Measurements from ENCODE around the gene KRT9. TPM values are rescaled to one million over a fixed set of nuclear protein-coding genes. Genes with fewer than 3 reads are reported as not detected.

The KRT9 gene
- total RNA-seq, result not detected in 2 replicates

GRCh38 chr17:41571561-41572434, at the start of gene KRT9:
Gene KRT9 (minus strand): TSS chr17:41572059. CDS start chr17:41571992, 67 bp downstream.

GRCh38 chr17:41612376-41613160, 40.7 kb upstream of the KRT9 start, which contains the start of gene KRT16:
Gene KRT16 (minus strand): TSS chr17:41612767. CDS start chr17:41612688, 79 bp downstream.

GRCh38 chr17:41586863-41587495, 15.1 kb upstream of the KRT9 start, which contains the start of gene KRT14:
Gene KRT14 (minus strand): TSS chr17:41586895. CDS start chr17:41586834, 61 bp downstream.

GRCh38 chr17:41518789-41519449, 52.9 kb downstream of the KRT9 start, which contains the start of gene KRT15:
Gene KRT15 (minus strand): TSS chr17:41518890. CDS start chr17:41518827, 63 bp downstream.

Other genes with a start within 250 kb of the KRT9 start
- not detected in 2 replicates for gene KRT33A, start 221.2 kb downstream of the KRT9 start, total RNA-seq
- gene KRT33B, start 202.2 kb downstream of the KRT9 start, total RNA-seq, result 0.30 and 0.32 TPM in 2 replicates
- gene KRT34, start 189.8 kb downstream of the KRT9 start, total RNA-seq, result 0.89 and 6.6 TPM in 2 replicates
- not detected in 2 replicates for gene KRT31, start 174.5 kb downstream of the KRT9 start, total RNA-seq
- gene KRT37, start 147.5 kb downstream of the KRT9 start, total RNA-seq, result not detected in 2 replicates
- not detected in 2 replicates for gene KRT38, start 131.1 kb downstream of the KRT9 start, total RNA-seq
- 0.09 TPM in 1 of 2 replicates, not detected in the other for gene KRT32, start 104.7 kb downstream of the KRT9 start, total RNA-seq
- gene KRT35, start 90.9 kb downstream of the KRT9 start, total RNA-seq, result not detected in 2 replicates
- gene KRT36, start 82.1 kb downstream of the KRT9 start, total RNA-seq, result not detected in 2 replicates
- gene KRT13, start 66.4 kb downstream of the KRT9 start, total RNA-seq, result 0.30 and 0.46 TPM in 2 replicates
- gene KRT15, start 53.2 kb downstream of the KRT9 start, total RNA-seq, result 1.8 and 8.6 TPM in 2 replicates
- 82.3 and 279 TPM in 2 replicates for gene KRT19, start 43.8 kb downstream of the KRT9 start, total RNA-seq
- gene KRT14, start 14.8 kb upstream of the KRT9 start, total RNA-seq, result 0.46 TPM in 1 of 2 replicates, not detected in the other
- not detected in 2 replicates for gene KRT16, start 40.7 kb upstream of the KRT9 start, total RNA-seq
- gene KRT17, start 52.5 kb upstream of the KRT9 start, total RNA-seq, result 2.7 and 2.8 TPM in 2 replicates
- 203 and 238 TPM in 2 replicates for gene EIF1, start 116.8 kb upstream of the KRT9 start, total RNA-seq
- gene GAST, start 140.3 kb upstream of the KRT9 start, total RNA-seq, result not detected in 2 replicates
- gene HAP1, start 162.6 kb upstream of the KRT9 start, total RNA-seq, result 0.18 TPM in 1 of 2 replicates, not detected in the other
- 12.8 and 32.9 TPM in 2 replicates for gene JUP, start 214.7 kb upstream of the KRT9 start, total RNA-seq
- gene P3H4, start 239.9 kb upstream of the KRT9 start, total RNA-seq, result 146 and 214 TPM in 2 replicates
- gene FKBP10, start 240.9 kb upstream of the KRT9 start, total RNA-seq, result 1,225 and 1,584 TPM in 2 replicates